CD4-positive, alpha-beta T cell treated with Interferon gamma for 1 hour (primary cell): ENCODE data around the gene ENSA.
"Not testable (repeated sequence)": the region's sequence is repeated elsewhere in the genome, so short reads cannot be mapped to it uniquely, and the experiment has no call there.

Experiments
- DNase-seq: peaks from one replicate; pipeline ENCODE4 v3.0.0-alpha.2; 2020

The ENSA gene, protein sequence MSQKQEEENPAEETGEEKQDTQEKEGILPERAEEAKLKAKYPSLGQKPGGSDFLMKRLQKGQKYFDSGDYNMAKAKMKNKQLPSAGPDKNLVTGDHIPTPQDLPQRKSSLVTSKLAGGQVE

GRCh38 chr1:150629115-150629928 lies at the start of gene ENSA:
Gene ENSA (minus strand): TSS chr1:150629612. CDS start chr1:150629470, 142 bp downstream.
- peak; percentile 98 for DNase-seq

DNA sequence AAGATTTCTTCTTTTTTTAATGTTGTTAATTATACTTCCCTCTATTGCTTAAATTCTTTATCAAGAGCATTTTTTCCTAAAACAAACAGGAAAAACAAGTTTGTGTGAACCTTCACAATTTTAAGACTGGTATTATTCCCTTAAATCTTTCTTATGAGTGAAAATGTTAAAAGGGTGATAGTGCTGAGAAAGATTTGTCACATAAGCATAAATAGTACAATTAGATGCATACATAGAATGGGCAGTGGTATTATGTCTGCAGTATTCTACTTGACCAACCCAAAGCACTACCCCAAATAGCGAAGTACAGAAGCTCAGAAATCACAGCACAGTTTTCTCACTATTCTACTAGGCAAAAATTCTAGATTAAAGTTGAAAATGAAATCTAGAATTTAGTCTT lies 49.6 kb upstream of the ENSA start:
- DNase-seq = no peak

DNA sequence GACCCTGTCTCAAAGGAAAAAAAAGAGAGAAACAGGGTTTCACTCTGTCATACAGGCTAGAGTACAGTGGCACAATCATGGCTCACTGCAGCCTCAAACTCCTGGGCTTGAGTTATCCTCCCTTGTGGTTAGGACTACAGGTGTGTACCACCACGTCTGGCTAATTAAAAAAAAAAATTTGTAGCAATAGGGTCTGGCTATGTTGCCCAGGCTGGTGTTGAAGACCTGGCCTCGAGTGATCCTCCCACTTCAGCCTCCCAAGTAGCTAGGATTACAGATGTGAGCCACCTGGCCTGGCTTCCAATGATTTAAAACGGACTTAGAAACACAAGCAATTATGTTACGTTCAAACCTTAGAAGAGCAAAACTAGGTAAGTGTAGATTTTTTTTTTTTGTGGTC lies 45.5 kb upstream of the ENSA start:
- DNase-seq = no peak

- no peak for DNase-seq
Observed at GRCh38 chr1:150663321-150663720, 33.9 kb upstream of the ENSA start.

DNA sequence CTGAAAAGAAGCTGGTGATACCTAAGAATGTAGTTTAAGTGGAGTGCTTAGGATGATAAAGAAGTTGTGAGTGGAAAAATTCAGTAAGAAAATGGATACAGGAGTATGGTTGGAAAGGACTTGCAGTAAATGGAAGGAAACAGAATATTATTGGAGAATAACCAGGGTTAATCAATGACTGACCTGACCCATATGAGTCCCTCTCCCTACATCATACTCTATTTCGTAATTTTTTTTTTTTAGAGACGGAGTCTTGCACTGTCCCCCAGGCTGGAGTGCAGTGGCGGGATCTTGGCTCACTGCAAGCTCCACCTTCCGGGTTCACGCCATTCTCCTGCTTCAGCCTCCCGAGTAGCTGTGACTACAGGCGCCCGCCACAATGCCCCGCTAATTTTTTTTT lies 33.4 kb upstream of the ENSA start:
- no peak for DNase-seq

GRCh38 chr1:150661156-150661555 lies 31.7 kb upstream of the ENSA start:
- DNase-seq = no peak

GRCh38 chr1:150660584-150660983 lies 31.2 kb upstream of the ENSA start:
- no peak for DNase-seq

- not testable (repeated sequence) for DNase-seq
Observed at GRCh38 chr1:150657064-150657463, 27.7 kb upstream of the ENSA start.

DNA sequence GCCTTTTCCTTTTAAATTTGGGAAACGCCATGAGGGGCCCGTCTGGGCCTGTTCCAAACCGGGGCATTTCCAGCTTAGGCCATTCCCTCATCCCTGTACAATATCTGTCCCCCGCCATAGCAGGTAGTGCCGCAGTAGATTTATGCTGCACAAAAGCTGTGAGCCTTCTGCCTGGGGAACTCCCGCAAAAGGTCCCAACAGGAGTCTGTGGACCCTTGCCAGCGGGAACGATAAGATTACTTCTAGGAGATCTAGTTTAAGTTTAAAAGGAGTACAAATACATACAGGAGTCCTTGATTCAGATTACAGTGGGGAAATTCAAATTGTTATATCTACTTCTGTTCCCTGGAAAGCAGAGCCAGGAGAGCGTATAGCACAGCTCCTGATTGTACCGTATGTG lies 25.2 kb upstream of the ENSA start:
- not testable (repeated sequence) for DNase-seq

DNA sequence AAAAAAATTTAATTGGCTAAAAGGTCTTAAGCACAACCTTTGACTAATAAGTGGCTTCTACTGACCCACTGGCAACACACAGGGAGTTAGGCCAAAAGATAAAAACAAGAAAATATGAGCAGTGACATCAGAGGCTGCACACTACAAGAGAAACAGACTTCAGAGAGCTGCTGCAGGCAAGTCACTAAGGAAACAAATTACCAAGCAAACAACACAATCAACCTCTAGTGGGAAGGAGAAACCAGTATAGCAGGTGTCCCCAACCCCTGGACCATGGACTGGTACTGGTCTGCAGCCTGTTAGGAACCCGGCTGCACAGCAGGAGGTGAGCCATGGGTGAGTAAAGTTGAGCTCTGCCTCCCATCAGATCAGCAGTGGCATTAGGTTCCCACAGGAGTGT lies 20.8 kb upstream of the ENSA start:
- DNase-seq = no peak

DNA sequence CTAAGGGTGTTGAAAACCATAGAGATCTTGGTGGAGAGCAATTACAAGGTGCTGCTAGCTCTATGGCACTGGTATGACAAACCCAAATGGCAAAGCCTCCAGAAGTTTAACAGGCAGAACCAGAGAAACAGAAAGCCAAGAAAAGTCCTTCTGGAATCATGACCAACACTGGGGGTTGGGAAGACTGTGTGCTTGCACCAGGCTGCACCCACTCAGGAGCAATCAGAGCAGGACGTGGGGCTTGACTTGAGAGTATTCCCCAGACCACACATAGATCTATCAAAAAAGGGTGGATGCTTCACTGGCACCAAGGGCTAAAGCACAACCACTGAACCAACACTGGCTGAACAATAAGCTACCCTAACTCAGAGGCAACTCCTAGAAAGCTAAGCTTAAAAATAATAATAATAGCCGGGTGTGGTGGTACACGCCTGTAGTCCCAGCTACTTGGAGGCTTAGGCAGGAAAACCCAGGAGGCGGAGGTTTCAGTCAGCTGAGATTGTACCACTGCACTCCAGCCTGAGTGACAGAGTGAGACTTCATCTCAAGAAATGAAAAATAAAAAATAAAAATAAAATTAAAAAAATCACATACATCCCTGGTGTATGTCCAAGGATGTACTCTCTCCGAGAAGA lies 20.1 kb upstream of the ENSA start:
- DNase-seq = no peak

- DNase-seq = no peak
Observed at GRCh38 chr1:150642296-150642695, 12.9 kb upstream of the ENSA start.

DNA sequence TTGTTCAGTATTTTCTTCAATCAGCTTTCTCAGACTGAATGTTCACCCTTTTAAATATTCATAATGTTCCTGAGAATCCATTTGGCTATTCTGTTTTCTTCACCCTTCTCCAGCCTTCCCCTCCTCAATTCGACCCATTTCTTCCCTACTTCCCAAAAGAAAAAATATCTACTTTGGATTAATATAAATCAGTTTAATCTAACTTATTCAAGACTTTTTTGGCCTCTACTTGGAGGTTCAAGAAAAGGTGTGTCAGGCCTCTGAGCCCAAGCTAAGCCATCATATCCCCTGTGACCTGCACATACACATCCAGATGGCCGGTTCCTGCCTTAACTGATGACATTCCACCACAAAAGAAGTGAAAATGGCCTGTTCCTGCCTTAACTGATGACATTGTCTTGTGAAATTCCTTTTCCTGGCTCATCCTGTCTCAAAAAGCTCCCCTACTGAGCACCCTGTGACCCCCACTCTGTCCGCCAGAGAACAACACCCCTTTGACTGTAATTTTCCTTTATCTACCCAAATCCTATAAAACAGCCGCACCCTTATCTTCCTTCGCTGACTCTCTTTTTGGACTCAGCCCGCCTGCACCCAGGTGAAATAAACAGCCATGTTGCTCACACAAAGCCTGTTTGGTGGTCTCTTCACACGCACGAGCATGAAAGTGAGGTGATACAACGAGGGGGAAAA lies 11.9 kb upstream of the ENSA start:
- not testable (repeated sequence) for DNase-seq

DNA sequence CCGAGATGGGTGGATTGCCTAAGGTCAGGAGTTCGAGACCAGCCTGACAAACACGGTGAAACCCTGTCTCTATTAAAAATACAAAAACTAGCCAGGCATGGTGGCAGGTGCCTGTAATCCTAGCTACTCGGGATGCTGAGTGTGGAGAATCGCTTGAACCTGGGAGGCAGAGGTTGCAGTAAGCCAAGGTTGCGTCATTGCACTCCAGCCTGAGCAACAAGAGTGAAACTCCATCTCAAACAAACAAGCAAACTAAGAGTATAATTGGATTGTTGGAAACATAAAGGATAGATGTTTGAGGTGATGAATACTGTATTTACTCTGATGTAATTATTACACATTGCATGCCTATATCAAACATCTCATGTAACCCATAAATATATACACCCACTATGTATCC lies 9.0 kb upstream of the ENSA start:
- not testable (repeated sequence) for DNase-seq

DNA sequence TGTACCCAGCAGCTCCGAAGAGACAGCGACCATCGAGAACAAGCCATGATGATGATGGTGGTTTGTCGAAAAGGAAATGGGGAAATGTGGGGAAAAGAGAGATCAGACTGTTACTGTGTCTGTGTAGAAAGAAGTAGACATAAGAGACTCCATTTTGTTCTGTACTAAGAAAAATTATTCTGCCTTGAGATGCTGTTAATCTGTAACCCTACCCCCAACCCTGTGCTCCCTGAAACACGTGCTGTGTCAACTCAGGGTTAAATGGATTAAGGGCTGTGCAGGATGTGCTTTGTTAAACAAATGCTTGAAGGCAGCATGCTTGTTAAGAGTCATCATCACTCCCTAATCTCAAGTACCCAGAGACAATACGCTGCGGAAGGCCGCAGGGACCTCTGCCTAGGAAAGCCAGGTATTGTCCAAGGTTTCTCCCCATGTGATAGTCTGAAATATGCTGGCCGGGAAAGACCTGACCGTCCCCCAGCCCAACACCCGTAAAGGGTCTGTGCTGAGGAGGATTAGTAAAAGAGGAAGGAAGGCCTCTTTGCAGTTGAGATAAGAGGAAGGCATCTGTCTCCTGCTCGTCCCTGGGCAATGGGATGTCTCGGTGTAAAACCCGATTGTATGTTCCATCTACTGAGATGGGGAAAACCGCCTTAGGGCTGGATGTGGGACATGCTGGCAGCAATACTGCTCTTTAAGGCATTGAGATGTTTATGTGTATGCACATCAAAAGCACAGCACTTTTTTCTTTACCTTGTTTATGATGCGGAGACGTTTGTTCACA lies 5.6 kb upstream of the ENSA start:
- DNase-seq = not testable (repeated sequence)

DNA sequence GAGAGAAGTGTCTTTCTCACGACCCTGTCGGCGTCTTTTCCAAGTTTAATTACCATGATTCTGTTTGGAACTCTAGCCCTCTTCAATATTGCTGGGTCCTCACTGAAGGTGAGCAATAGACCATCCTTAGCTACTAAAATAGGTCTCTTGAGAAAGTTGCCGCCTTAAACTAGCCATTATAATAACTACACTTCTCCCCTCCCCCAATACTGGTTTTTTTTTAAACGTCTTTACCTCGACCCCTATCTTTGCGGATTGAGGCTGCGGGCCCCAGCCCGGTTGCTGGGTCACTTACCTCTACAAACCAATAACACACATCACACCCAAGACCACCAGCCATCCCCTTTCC lies 672 bp downstream of the ENSA start:
- DNase-seq = no peak

- DNase-seq = no peak
Observed at GRCh38 chr1:150627826-150628410, 1.5 kb downstream of the ENSA start.

DNA sequence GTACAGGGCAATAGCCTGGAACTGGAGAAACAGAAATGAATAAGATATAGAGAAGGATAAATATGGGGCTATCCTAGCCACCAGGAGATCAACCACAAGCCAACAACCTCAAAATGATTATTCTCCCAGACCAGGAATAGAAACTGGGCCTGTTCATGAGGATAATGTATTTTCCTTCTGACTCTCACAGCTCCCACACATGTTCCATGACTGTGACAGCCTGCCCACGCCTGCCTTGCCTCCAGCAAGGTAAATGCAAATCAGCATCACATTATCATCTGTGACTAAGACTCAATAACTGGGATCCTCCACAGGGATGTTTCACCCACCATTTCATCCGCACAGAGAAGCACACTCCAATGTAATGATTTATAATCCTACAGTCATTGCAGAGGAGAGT lies 3.3 kb downstream of the ENSA start:
- DNase-seq = no peak

DNA sequence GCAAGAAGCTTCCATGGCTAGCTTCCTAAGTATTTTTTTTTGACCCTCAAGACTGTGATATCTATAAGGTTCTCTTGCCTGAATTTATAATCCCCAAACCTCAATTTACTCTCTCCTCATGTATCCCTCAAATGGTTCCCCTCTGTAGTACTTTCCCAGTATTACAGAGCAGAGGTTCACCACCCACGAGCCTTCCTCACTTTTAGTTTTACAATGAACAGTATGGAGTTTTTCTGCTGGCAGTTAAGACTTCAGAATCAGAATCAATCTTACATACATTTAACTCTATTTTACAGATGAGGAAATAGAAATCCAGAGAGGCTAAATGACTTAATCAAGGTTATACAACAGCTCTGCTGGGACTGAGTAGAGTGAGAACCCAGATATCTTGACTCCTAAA lies 4.9 kb downstream of the ENSA start:
- not testable (repeated sequence) for DNase-seq

DNA sequence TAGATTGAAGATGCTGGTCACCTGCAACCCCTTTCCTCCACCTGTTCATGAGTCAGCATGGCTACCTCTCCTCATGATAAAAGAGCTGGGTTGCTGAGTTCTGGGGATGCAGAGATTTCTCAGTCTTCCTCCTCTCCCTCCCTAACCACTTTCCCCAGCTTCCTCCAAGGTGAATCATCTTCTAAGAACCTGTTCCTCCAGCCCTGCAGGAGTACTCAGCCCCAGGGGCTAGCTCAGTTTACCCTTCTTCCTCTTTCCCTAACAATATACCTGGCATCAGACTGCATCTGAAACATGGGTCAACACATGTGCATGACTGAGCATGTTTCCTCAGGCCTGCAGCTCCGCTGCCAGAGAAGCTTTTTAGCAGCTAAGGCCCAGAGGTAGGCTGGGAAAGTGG lies 5.3 kb downstream of the ENSA start:
- DNase-seq = not testable (repeated sequence)

- no peak for DNase-seq
Observed at GRCh38 chr1:150622303-150622975, 7.0 kb downstream of the ENSA start.
